Muscle layer of colon (tissue), 2 donors: ENCODE measurements around the gene DDB1.

Experiments
- H3K27ac ChIP-seq: one replicate; pipeline ENCODE4 v1.7.0; 2013; ENCODE audit warnings: low read depth, mild to moderate bottlenecking, low read length, moderate library complexity
- H3K27me3 ChIP-seq, 2 donors: one replicate each; pipeline ENCODE4 v1.7.0; 2013; ENCODE audit warnings: low read length in 2 of 2, mild to moderate bottlenecking in 2 of 2; ENCODE audit not compliant: insufficient read depth in 2 of 2, control insufficient read depth in 1 of 2
- H3K36me3 ChIP-seq: one replicate; pipeline ENCODE4 v1.7.0; 2013; ENCODE audit warnings: mild to moderate bottlenecking, low read length; ENCODE audit not compliant: insufficient read depth
- H3K4me1 ChIP-seq: one replicate; pipeline ENCODE4 v1.7.0; 2013; ENCODE audit warnings: mild to moderate bottlenecking, low read length; ENCODE audit not compliant: insufficient read depth
- H3K4me3 ChIP-seq, 2 donors: one replicate each; pipeline ENCODE4 v1.7.0; 2013; ENCODE audit warnings: low read length in 2 of 2, low read depth in 1 of 2, mild to moderate bottlenecking in 1 of 2, moderate library complexity in 1 of 2
- H3K9ac ChIP-seq: one replicate; pipeline ENCODE4 v1.7.0; 2013; ENCODE audit warnings: low read length
- H3K9me3 ChIP-seq: one replicate; pipeline ENCODE4 v1.7.0; 2013; ENCODE audit warnings: mild to moderate bottlenecking, low read length
- donor health status: abdominal sarcoma.
- donor health status: Adenocarcinoma of cecum.

The DDB1 gene

DNA sequence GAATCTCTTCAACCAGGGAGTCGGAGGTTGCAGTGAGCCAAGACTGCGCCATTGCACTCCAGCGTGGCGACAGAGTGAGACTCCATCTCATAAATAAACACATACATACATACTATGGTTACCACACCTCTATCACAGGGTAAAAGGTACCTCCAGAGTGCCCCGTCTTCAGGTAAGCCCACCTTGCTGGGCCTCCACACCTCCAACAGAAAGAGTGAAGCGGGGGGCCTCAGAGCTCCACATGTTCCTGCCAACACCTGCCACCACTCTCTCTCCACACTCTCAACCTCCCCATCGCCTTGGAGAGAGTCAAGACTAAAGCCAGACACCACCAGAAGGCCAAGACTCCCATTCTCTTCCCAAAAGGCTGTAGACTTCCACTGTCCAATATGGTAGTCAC, 27.5 kb downstream of the DDB1 start:
- no peak overlapping the region for H3K9ac ChIP-seq
- H3K27me3 ChIP-seq, result no peaks in the 10 kb centered on the region
- H3K4me1 ChIP-seq, result no peaks in the 10 kb centered on the region
- peaks cover 94% of the 10 kb centered on the region for H3K36me3 ChIP-seq
- no peaks in the 10 kb centered on the region for H3K9me3 ChIP-seq
- no peak overlapping the region for H3K27ac ChIP-seq
- no peak overlapping the region for H3K4me3 ChIP-seq

DNA sequence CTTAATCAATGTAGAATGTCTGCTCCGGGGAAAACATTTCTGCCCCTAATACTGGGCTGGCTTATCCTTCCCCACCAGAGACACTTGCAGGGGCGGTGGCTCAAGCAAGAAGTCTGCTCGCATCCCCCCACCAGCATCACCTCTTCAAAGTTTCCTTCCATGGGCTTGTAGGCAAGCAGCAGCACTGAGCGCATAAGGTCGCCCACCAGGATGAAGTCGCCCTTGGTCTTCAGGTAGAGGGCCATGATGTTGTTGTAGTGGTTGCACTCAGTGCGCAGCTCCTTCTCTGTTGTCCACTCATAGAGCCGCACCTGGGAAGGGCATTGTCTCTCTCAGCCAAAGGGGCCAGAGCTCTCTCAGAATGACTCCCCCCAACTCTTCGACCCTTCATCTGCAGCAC, 29.2 kb downstream of the DDB1 start:
- H3K9ac ChIP-seq, result no peak overlapping the region
- no peak overlapping the region for H3K27ac ChIP-seq
- no peaks in the 10 kb centered on the region for H3K9me3 ChIP-seq
- H3K27me3 ChIP-seq, result no peaks in the 10 kb centered on the region
- H3K36me3 ChIP-seq, result peaks cover 94% of the 10 kb centered on the region
- no peak overlapping the region for H3K4me3 ChIP-seq
- peaks cover 1% of the 10 kb centered on the region for H3K4me1 ChIP-seq

GRCh38 chr11:61302550-61302949, 30.4 kb downstream of the DDB1 start:
- no peaks in the 10 kb centered on the region for H3K27me3 ChIP-seq
- peaks cover 7% of the 10 kb centered on the region for H3K4me1 ChIP-seq
- H3K9me3 ChIP-seq, result no peaks in the 10 kb centered on the region
- no peak overlapping the region for H3K4me3 ChIP-seq
- peaks cover 86% of the 10 kb centered on the region for H3K36me3 ChIP-seq
- H3K9ac ChIP-seq, result no peak overlapping the region
- no peak overlapping the region for H3K27ac ChIP-seq

DNA sequence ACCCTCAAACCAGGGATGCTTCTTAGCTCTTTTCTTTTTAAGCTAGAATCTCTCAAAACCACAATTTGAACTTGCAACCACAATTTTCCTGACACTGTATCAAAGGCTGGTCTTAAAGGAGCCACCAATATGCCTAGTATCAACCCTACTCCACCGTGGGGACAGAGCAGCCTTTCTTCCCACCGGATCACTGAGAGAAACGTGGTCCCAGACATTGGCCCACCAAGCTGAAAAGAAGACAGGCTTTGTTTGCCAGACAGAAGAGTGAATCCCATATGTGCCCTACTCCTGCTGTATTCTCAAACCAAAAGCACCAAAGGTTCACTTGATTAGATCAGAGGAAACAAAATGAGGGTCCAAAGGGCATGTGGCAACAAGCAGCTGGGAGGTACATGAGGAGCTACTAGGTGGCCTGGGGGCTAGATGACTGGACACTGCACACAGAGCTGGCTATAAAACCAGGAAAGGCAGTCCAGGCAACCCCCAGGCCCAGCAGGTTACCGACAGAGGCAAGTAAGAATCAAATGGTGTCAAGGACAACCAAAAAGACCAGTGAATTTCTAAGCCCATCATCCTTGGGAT, 34.2 kb downstream of the DDB1 start:
- H3K27ac ChIP-seq, result no peak overlapping the region
- peaks cover 20% of the 10 kb centered on the region for H3K4me1 ChIP-seq

DNA sequence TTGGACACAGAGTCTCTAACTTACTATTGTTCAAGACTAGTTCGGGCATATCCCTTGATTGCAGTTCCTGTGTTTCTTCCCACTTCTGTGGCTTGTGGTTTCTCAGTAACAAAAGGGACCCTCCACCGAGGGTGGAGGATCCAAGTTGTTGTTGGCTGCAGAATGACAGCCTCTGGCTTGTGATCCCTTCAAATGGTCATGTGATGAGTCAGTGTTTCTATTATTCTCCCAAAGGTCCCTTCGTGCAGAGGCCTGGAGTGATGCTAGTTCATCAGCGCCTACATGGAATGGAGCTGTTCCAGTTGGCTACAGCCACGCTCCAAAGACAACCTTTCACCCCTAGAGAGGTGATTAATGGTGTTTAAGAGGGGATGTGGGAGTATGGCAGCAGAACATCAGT, 35.2 kb downstream of the DDB1 start:
- H3K4me3 ChIP-seq, result no peak overlapping the region
- H3K4me1 ChIP-seq, result peaks cover 23% of the 10 kb centered on the region
- H3K27ac ChIP-seq, result peak overlapping the region; percentile 16
- H3K9me3 ChIP-seq, result no peaks in the 10 kb centered on the region
- H3K9ac ChIP-seq, result no peak overlapping the region
- peaks cover 0 to 17% of the 10 kb centered on the region in 2 donors for H3K27me3 ChIP-seq
- H3K36me3 ChIP-seq, result peaks cover 43% of the 10 kb centered on the region

More for the DNA sequence above, 34.2 kb downstream of the DDB1 start:
- H3K9ac ChIP-seq, result no peak overlapping the region
- peaks cover 51% of the 10 kb centered on the region for H3K36me3 ChIP-seq
- no peak overlapping the region for H3K4me3 ChIP-seq
- peaks cover 0 to 16% of the 10 kb centered on the region in 2 donors for H3K27me3 ChIP-seq
- H3K9me3 ChIP-seq, result no peaks in the 10 kb centered on the region

GRCh38 chr11:61297341-61297740, 35.6 kb downstream of the DDB1 start:
- Histone ChIP-seq H3K27me3 (peaks cover 0 to 21% of the 10 kb centered on the region in 2 donors), H3K36me3 (peaks cover 39% of the 10 kb centered on the region), H3K4me3 (no peak overlapping the region), H3K9me3 (no peaks in the 10 kb centered on the region), H3K27ac (peak overlapping the region; percentile 16), H3K4me1 (peaks cover 23% of the 10 kb centered on the region), H3K9ac (no peak overlapping the region)

- Histone ChIP-seq H3K4me1 (peaks cover 23% of the 10 kb centered on the region), H3K4me3 (peak overlapping the region in 1 of 2 donors; percentile 63), H3K9me3 (no peaks in the 10 kb centered on the region), H3K36me3 (peaks cover 21% of the 10 kb centered on the region), H3K9ac (no peak overlapping the region), H3K27me3 (peaks cover 0 to 22% of the 10 kb centered on the region in 2 donors), H3K27ac (peak overlapping the region; percentile 48)
Measured at GRCh38 chr11:61295596-61295926, 37.3 kb downstream of the DDB1 start.

- H3K27ac ChIP-seq, result peak within 1 kb of the TSS; percentile 48
- H3K4me1 ChIP-seq, result peaks cover 23% of the 10 kb centered on the region
- H3K27me3 ChIP-seq, result peaks cover 0 to 22% of the 10 kb centered on the region in 2 donors
- peaks cover 15% of the 10 kb centered on the region for H3K36me3 ChIP-seq
- peak within 1 kb of the TSS; percentile 55 to 63 for H3K4me3 ChIP-seq
- H3K9ac ChIP-seq, result no peak within 1 kb of the TSS
- no peaks in the 10 kb centered on the region for H3K9me3 ChIP-seq
Measured at GRCh38 chr11:61294717-61295595, 37.9 kb downstream of the DDB1 start, which contains the start of gene VWCE. VWCE (minus strand) TSS chr11:61295316; CDS start chr11:61295037, 279 bp downstream.

DNA sequence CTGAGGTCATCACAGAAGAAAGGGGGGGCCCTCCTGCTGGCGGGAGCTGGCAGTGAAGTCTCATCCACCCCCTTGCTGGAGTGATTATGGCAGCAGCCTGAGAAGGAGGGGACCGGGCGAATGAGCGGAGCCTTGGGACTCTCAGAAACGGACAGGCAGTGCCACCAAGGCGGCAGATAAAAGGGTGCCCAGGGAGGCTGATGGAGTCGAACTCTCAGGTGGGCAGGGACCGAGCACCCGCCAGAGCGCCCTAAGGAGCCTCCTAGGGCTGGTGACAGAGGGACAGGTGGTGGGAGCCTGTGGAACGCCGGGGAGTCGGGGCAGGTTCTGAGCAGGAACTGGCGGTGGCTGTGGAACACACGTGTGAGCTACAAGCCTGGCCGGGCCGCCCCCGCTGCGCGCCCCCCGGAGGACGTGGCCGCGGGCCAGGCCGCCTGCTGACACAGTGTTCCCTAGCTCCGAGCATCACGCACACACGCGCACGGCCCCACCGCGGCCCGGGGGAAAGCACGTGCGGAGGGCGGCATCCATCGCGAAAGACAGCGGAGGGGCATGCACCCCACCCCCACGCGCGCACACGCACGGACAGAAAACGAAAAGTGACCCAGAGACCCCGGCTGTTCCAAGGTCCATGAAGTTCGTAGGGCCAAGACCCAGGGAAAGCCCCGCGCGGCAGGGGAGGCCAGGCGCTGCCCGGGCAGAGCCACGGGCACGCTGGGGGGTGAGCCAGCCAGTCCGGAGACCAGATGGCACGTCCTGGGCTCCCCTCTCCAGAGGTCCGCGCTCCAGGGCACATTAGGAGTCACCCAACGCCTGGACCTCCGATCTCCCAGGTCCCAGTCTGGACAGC, 38.8 kb downstream of the DDB1 start:
- peaks cover 23% of the 10 kb centered on the region for H3K4me1 ChIP-seq
- peaks cover 7% of the 10 kb centered on the region for H3K36me3 ChIP-seq
- peak overlapping the region; percentile 55 to 63 for H3K4me3 ChIP-seq
- no peak overlapping the region for H3K27ac ChIP-seq
- H3K27me3 ChIP-seq, result peaks cover 0 to 22% of the 10 kb centered on the region in 2 donors
- no peaks in the 10 kb centered on the region for H3K9me3 ChIP-seq
- H3K9ac ChIP-seq, result no peak overlapping the region

DNA sequence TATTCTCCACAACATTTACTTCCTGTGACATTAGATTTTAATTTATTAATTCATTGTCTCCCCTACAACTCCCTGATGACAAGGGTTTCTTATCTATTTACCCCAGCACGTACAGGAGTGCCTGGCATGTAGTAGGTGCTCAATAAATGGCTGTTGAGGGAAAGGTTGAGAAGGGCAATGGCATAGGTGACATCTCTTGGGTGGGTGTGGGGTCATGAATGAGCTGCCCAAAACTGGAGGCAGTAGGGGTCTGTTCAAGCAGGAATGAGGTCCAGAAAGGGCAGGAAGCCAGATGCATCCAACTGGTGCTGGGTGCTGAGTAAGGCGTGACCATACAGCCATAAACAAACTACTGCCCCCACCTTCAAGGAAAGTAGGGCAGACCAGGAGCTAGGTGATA, 40.5 kb downstream of the DDB1 start:
- no peaks in the 10 kb centered on the region for H3K36me3 ChIP-seq
- H3K4me3 ChIP-seq, result no peak overlapping the region
- peaks cover 0 to 22% of the 10 kb centered on the region in 2 donors for H3K27me3 ChIP-seq
- peaks cover 14% of the 10 kb centered on the region for H3K4me1 ChIP-seq
- H3K9me3 ChIP-seq, result no peaks in the 10 kb centered on the region
- no peak overlapping the region for H3K9ac ChIP-seq
- H3K27ac ChIP-seq, result no peak overlapping the region
